GM13977 (cell line): ENCODE measurements around the gene GNB1L.

Experiments used
- DNase-seq: peaks from one replicate; pipeline ENCODE4 v3.0.0; 2012; ENCODE audit warnings: low spot score
- in situ Hi-C: fragments of 300-500 bp; cut with MboI; formaldehyde crosslinking; loops from one replicate; pipeline ENCODE4 v1.12.0; 2022; ENCODE audit warnings: low sequenced_read_pairs, low pct_unique_long_range_greater_than_20kb, mixed read lengths, inconsistent platforms; ENCODE audit not compliant: unreplicated experiment
- TF ChIP-seq, protein P1 (sequence below): IDR thresholded peaks from 2 replicates; pipeline ENCODE4 v1.5.1; 2012; ENCODE audit warnings: mild to moderate bottlenecking, control low read depth; ENCODE audit not compliant: insufficient read depth; ENCODE audit errors: extremely low read depth, missing control alignments

The GNB1L gene

GRCh38 chr22:19826619-19826950 lies 28.1 kb downstream of the GNB1L start:
- in situ Hi-C loops: no loop called here
- TF ChIP-seq, protein P1, sequence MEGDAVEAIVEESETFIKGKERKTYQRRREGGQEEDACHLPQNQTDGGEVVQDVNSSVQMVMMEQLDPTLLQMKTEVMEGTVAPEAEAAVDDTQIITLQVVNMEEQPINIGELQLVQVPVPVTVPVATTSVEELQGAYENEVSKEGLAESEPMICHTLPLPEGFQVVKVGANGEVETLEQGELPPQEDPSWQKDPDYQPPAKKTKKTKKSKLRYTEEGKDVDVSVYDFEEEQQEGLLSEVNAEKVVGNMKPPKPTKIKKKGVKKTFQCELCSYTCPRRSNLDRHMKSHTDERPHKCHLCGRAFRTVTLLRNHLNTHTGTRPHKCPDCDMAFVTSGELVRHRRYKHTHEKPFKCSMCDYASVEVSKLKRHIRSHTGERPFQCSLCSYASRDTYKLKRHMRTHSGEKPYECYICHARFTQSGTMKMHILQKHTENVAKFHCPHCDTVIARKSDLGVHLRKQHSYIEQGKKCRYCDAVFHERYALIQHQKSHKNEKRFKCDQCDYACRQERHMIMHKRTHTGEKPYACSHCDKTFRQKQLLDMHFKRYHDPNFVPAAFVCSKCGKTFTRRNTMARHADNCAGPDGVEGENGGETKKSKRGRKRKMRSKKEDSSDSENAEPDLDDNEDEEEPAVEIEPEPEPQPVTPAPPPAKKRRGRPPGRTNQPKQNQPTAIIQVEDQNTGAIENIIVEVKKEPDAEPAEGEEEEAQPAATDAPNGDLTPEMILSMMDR: no peak
- DNase-seq: no peak

DNA sequence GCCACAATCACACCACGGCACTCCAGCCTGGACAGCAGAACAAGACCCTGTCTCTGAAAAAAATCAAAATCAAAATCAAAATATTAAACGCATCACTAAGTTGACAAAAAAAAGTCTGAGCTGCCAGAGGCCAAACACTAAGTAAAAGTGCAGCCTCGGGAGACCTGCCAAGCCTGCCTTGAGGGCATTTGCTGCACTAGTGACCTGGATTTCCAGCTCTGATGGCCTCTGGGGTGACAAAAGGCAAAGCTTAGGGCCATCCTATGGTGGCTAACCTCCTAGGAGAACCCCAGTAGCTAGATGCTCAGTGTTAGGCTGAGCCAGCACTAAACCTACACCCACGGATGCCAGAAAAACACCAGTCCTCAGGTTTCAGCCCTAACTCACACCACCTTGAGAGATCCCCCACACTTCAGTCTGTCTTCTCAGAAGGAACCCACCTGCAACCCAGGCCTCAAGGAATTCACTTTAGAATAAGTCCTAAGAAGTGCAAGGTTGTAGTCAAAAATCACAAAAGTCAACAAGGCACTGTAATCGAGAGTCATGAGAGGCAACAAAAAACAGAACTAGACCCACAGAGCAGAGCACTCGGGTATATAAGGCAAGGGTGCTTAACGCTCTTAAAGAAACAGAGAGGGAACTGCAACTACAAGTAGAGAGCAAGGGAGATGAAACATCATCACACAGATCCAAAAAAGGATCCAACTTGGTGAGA lies 28.6 kb downstream of the GNB1L start:
- in situ Hi-C loops: no loop called here
- no peak for DNase-seq
- TF ChIP-seq, protein P1: no peak

DNA sequence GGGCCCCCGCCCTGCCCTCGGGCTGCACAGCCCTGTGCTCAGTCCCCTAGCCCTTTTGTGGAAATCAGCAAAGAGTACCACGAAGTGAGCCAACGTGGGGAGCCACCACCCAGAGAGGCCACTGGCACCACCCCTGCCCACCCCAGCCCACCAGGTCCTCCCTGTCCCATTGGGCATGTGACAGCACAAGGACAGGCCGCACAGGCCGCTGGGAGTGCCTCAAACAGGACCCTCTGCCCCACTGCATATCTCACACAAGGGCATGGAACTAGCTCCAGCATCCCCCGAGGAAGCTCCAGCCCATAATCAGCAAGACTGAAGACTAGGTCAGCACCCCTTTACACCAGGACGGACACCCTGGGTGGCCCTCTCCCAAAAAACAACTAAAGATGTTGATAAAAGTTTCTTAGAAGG lies 29.7 kb downstream of the GNB1L start:
- TF ChIP-seq, protein P1: no peak
- in situ Hi-C loops: no loop called here

GRCh38 chr22:19824212-19824925 lies 30.3 kb downstream of the GNB1L start:
- in situ Hi-C loops: no loop called here
- no peak for DNase-seq
- TF ChIP-seq, protein P1: no peak

More for the DNA sequence above, 29.7 kb downstream of the GNB1L start:
- no peak for DNase-seq

GRCh38 chr22:19823902-19824211 lies 30.8 kb downstream of the GNB1L start:
- TF ChIP-seq, protein P1: no peak

DNA sequence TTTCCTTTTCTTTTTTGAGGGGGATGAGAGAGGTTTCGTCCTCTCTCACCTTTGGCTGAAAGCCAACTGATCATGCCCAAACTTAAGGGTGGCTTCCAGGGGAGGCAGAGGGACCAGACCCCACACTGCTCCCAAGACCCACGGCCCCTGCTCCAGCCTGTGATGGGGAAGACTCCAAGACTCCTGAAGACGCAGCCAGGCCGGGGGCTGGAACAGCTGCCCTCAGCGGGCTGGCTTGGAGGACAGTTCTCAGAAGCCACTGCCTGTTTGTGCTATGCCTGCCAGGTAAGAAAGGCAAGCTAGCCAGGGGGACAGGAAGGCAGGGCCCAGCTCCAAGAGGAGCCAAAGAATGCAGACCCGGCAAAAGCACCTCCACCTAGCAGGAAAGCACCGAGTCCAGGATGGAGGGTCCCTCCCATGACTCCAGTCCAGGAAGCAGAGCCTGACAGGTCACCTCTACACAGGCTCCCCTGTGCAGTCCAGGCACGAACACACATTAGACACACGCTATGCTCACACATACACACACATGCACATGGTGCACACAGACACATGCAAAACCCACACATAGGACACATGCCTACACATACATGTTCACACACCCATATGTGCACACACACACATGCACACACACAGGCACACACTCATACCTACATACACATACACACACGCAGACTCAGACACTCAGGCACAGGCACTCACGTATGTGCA lies 31.3 kb downstream of the GNB1L start:
- in situ Hi-C loops: no loop called here
- DNase-seq: no peak
- TF ChIP-seq, protein P1: no peak

More at GRCh38 chr22:19823902-19824211, 30.8 kb downstream of the GNB1L start:
- no peak for DNase-seq
- in situ Hi-C loops: no loop called here
